GM06990 (cell line): Measurements from ENCODE around the gene SPINK9.
"Not testable (repeated sequence)": the region's sequence is repeated elsewhere in the genome, so short reads cannot be mapped to it uniquely, and the experiment has no call there.

Source experiments
- DNase-seq: peaks from one replicate; pipeline ENCODE4 v3.0.0-alpha.2; 2011; ENCODE audit not compliant: insufficient read length; ENCODE audit errors: extremely low read depth
- H3K27me3 ChIP-seq: replicated peaks from 2 replicates; pipeline ENCODE4 v1.6.0; 2011; ENCODE audit warnings: low read length; ENCODE audit not compliant: control insufficient read depth, insufficient read depth
- H3K36me3 ChIP-seq: 2 replicates; pipeline ENCODE4 v1.5.1; 2011; ENCODE audit warnings: low read length; ENCODE audit not compliant: control insufficient read depth, insufficient read depth
- H3K4me3 ChIP-seq: replicated peaks from 2 replicates; pipeline ENCODE4 v1.5.1; 2011; ENCODE audit warnings: low read depth, mild to moderate bottlenecking, control low read depth, low read length
- TF ChIP-seq, protein P1 (sequence below): IDR thresholded peaks from 2 replicates; pipeline ENCODE4 v1.5.1; 2011; ENCODE audit warnings: low read length, control low read depth, mild to moderate bottlenecking, inconsistent platforms; ENCODE audit not compliant: insufficient read depth, poor library complexity, severe bottlenecking

The SPINK9 gene

DNA sequence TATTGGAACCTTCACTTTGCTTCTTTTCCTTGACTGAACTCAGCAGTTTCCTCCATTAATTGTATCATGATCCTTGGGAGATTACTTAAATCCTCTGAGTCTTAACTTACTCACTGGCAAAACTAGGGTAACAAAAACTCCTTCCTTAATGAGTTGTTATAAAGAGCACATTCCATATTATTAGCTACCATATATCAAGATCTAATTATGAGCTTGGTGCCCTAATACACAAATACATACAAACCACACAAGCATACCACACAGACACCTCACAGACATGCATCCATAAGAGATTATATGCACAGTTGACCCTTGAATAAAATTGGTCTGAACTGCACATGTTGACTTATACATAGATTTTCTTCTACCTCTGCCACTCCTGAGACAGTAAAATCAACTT, 25.6 kb upstream of the SPINK9 start:
- DNase-seq, result no peak
- TF ChIP-seq, protein P1, sequence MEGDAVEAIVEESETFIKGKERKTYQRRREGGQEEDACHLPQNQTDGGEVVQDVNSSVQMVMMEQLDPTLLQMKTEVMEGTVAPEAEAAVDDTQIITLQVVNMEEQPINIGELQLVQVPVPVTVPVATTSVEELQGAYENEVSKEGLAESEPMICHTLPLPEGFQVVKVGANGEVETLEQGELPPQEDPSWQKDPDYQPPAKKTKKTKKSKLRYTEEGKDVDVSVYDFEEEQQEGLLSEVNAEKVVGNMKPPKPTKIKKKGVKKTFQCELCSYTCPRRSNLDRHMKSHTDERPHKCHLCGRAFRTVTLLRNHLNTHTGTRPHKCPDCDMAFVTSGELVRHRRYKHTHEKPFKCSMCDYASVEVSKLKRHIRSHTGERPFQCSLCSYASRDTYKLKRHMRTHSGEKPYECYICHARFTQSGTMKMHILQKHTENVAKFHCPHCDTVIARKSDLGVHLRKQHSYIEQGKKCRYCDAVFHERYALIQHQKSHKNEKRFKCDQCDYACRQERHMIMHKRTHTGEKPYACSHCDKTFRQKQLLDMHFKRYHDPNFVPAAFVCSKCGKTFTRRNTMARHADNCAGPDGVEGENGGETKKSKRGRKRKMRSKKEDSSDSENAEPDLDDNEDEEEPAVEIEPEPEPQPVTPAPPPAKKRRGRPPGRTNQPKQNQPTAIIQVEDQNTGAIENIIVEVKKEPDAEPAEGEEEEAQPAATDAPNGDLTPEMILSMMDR, result no peak
- H3K36me3 ChIP-seq, result no peaks in the 10 kb centered on the region
- H3K4me3 ChIP-seq, result no peak overlapping the region
- no peaks in the 10 kb centered on the region for H3K27me3 ChIP-seq

DNA sequence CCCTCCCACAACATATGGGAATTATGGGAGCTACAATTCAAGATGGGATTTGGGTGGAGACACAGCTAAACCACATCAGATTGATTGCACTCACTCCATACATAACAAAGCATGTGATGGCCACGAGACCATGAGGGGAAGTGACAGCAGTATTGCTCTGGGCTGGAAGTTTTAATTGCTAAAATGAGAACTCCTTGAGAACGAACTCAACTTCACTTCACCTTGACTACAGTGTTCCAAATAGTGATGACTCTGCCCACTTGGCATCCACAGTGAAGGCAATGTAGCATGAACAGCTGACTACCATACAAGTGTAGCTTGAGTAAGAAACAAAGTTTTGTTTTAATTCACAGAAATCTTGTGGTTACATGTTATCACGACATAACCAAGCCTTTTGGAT, 23.9 kb upstream of the SPINK9 start:
- no peak overlapping the region for H3K4me3 ChIP-seq
- TF ChIP-seq, protein P1, result no peak
- no peak for DNase-seq
- H3K36me3 ChIP-seq, result no peaks in the 10 kb centered on the region
- H3K27me3 ChIP-seq, result no peaks in the 10 kb centered on the region

DNA sequence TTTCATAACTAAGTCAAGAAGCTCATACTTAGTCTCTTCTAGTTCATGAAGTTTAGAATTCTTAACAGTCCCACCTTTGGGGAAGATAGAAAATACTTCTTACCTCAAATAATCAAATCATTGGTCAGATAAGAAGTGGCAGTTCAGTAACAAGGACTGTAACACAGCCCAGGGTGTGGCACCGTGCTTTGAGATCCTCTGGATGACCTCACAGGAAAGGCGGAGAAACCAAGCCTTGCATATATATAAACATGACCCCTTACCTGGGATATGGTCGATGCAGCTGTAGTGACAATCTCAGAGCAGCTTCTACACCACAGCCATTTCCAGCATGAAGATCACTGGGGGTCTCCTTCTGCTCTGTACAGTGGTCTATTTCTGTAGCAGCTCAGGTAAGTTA, 23.2 kb upstream of the SPINK9 start, which contains the start of gene SPINK7:
TSS of gene SPINK7 (plus strand) at position 271 of the 400 bp plus-strand sequence. CDS start at position 332, 61 bp downstream.
- DNase-seq, result no peak
- H3K4me3 ChIP-seq, result no peak within 1 kb of the TSS
- no peaks in the 10 kb centered on the region for H3K36me3 ChIP-seq
- TF ChIP-seq, protein P1, result no peak
- no peaks in the 10 kb centered on the region for H3K27me3 ChIP-seq

DNA sequence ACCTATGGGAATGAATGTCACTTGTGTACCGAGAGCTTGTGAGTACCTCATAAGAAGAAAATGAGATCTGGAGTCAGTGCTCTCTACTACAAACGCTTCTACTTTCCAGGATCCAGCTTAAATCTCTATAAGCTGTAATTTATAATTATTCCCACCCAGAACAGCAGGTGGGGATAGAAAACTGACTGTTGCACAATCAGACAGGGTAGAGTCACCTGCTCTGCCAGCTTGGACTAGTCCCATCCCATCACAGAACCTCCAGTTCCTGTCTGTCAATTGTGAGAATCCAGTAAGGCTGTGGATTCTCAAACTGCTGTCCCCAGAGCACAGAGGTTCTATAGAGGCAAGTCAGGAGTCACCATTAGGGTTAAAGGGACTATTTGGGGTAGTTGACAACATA, 21.2 kb upstream of the SPINK9 start:
- Histone ChIP-seq H3K27me3 (no peaks in the 10 kb centered on the region), H3K4me3 (no peak overlapping the region), H3K36me3 (no peaks in the 10 kb centered on the region)
- no peak for DNase-seq
- TF ChIP-seq, protein P1, result no peak

DNA sequence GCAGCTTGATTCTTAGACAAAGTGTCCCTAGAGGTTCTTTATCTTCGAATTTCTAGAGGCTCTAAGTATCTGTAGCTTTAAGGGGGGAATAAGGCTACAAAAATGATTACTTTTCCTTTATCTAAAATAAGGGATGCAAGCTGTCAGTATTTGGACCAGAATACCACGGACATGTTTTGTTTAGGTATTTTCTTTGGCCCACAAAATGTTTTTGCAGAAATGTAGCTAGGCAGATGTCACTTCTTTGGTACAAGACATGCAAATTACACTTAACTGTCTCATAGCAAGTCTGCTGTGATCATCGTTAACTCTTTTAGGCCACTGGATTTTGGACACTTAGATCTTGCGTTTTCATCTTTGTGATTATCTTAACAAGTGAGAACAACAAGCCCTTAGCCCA, 20.6 kb upstream of the SPINK9 start:
- no peak for DNase-seq
- TF ChIP-seq, protein P1, result no peak
- H3K27me3 ChIP-seq, result no peaks in the 10 kb centered on the region
- H3K36me3 ChIP-seq, result no peaks in the 10 kb centered on the region
- no peak overlapping the region for H3K4me3 ChIP-seq

DNA sequence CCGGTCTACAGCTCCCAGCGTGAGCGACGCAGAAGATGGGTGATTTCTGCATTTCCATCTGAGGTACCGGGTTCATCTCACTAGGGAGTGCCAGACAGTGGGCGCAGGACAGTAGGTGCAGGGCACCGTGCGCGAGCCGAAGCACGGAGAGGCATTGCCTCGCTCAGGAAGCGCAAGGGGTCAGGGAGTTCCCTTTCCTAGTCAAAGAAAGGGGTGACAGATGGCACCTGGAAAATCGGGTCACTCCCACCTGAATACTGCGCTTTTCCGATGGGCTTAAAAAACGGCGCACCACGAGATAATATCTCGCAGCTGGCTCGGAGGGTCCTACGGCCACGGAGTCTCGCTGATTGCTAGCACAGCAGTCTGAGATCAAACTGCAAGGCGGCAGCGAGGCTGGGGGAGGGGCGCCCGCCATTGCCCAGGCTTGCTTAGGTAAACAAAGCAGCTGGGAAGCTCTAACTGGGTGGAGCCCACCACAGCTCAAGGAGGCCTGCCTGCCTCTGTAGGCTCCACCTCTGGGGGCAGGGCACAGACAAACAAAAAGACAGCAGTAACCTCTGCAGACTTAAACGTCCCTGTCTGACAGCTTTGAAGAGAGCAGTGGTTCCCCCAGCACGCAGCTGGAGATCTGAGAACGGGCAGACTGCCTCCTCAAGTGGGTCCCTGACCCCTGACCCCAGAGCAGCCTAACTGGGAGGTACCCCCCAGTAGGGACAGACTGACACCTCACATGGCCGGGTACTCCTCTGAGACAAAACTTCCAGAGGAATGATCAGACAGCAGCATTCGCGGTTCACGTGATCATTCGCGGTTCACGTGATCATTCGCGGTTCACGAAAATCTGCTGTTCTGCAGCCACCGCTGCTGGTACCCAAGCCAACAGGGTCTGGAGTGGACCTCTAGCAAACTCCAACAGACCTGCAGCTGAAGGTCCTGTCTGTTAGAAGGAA, 15.1 kb upstream of the SPINK9 start:
- DNase-seq, result not testable (repeated sequence)
- H3K4me3 ChIP-seq, result peak overlapping the region; percentile 46

More for the DNA sequence above, 15.1 kb upstream of the SPINK9 start:
- H3K36me3 ChIP-seq, H3K27me3 ChIP-seq: not testable (repeated sequence)
